H1 (cell line): ENCODE data around the gene SLC2A1. TPM values are rescaled to one million over a fixed set of nuclear protein-coding genes. Genes with fewer than 3 reads are reported as not detected.

Experiments used
- ASH2L ChIP-seq: fragments of 200-600, 300-600 bp; sonication (generic); IDR thresholded peaks from one replicate; pipeline ENCODE4 v1.7.1; 2017; ENCODE audit warnings: low read length
- JUND ChIP-seq: IDR thresholded peaks from 2 replicates; pipeline ENCODE4 v1.6.1; 2011; ENCODE audit warnings: mild to moderate bottlenecking, improper control_type of control experiment, low read length
- KDM1A ChIP-seq: fragments of 200-600, 300-600 bp; sonication (generic); IDR thresholded peaks from 2 replicates; pipeline ENCODE4 v1.7.1; 2016; ENCODE audit warnings: mild to moderate bottlenecking, low read length, borderline replicate concordance
- SRF ChIP-seq: IDR thresholded peaks from 2 replicates; pipeline ENCODE4 v1.6.1; 2011; ENCODE audit warnings: mild to moderate bottlenecking, low read depth, low read length, moderate library complexity
- polyA plus RNA-seq, 7 experiments: library from polyadenylated mRNA; depleted of rRNA in 3 of 7; stranded (reverse) in 5 of 7; unstranded in 2 of 7; fragments of >200 nt in 5 of 7; fragments of 200-250 nt in 2 of 7; gene quantifications; 1 replicate in 5 of 7; 2 replicates in 1 of 7; 4 replicates in 1 of 7; pipeline versions ENCODE4 v1.2.1 to v1.2.3, GENCODE V29; 2011 to 2013; ENCODE audit warnings: missing spikeins in 2 of 7, mixed read lengths in 2 of 7
- total RNA-seq: library from RNA; stranded (reverse); fragmentation: NEBNext Ultra II Directional; extraction: Animal tissue kit (Norgen Biotek cat#: 25700); gene quantifications from 2 replicates; pipeline ENCODE4 v1.2.1, GENCODE V29; 2021
- TF ChIP-seq, protein P1 (sequence below): fragments of 300-600 bp; sonication (generic); IDR thresholded peaks from 2 replicates; pipeline ENCODE4 v1.7.1; 2012; ENCODE audit warnings: low read length, moderate library complexity, mild to moderate bottlenecking, inconsistent platforms; ENCODE audit not compliant: insufficient replicate concordance
- TF ChIP-seq, protein P2 (sequence below), 3 experiments: IDR thresholded peaks; 1 replicate in 2 of 3; 2 replicates in 1 of 3; pipeline versions ENCODE4 v1.5.1 to v1.6.1; 2011; ENCODE audit warnings: low read length in 3 of 3, mild to moderate bottlenecking in 3 of 3, inconsistent platforms in 2 of 3, low read depth in 1 of 3, moderate library complexity in 1 of 3; ENCODE audit not compliant: insufficient read depth in 1 of 3; ENCODE audit errors: control extremely low read depth in 1 of 3
- TF ChIP-seq, protein P3 (sequence below): IDR thresholded peaks from 2 replicates; pipeline ENCODE4 v1.6.1; 2011; ENCODE audit warnings: low read depth, mild to moderate bottlenecking, low read length; ENCODE audit not compliant: insufficient read depth

Gene SLC2A1
- total and polyA plus RNA-seq, 2 of the 8 experiments (the other 6 are each of a cell fraction or from before 2014, with no cell fraction given): 230 to 308 TPM

DNA sequence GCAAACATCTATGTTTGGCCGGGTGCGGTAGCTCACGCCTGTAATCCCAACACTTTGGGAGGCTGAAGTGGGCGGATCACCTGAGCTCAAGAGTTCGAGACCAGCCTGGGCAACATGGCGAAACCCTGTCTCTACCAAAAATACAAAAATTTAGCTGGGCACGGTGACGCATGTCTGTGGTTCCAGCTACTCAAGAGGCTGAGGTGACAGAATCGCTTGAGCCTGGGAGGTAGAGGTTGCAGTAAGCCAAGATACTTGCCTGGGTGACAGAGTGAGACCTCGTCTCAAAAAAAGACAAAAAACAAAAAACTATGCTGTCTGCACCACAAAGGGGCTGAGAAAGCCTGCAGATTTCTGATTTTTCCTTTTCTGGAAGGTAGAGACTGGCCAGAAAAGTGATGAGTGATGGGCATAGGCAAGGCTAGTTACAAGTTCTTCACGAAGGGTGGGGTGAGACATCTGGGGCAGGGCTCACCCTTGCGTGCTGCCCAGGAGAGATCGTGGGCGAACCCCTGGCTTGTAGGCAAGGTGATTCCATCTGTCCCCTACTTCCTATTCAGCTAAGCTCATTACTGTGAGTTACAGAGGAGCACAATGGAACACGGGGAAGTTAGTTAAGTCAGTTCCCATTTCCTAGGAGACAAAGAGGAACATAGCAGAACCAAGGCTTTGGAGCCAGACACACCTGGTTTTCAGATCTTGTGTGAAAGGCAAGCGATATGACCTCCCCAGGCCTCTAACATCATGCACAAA lies 3.2 kb downstream of the SLC2A1 start (continued):
- TF ChIP-seq, protein P1, sequence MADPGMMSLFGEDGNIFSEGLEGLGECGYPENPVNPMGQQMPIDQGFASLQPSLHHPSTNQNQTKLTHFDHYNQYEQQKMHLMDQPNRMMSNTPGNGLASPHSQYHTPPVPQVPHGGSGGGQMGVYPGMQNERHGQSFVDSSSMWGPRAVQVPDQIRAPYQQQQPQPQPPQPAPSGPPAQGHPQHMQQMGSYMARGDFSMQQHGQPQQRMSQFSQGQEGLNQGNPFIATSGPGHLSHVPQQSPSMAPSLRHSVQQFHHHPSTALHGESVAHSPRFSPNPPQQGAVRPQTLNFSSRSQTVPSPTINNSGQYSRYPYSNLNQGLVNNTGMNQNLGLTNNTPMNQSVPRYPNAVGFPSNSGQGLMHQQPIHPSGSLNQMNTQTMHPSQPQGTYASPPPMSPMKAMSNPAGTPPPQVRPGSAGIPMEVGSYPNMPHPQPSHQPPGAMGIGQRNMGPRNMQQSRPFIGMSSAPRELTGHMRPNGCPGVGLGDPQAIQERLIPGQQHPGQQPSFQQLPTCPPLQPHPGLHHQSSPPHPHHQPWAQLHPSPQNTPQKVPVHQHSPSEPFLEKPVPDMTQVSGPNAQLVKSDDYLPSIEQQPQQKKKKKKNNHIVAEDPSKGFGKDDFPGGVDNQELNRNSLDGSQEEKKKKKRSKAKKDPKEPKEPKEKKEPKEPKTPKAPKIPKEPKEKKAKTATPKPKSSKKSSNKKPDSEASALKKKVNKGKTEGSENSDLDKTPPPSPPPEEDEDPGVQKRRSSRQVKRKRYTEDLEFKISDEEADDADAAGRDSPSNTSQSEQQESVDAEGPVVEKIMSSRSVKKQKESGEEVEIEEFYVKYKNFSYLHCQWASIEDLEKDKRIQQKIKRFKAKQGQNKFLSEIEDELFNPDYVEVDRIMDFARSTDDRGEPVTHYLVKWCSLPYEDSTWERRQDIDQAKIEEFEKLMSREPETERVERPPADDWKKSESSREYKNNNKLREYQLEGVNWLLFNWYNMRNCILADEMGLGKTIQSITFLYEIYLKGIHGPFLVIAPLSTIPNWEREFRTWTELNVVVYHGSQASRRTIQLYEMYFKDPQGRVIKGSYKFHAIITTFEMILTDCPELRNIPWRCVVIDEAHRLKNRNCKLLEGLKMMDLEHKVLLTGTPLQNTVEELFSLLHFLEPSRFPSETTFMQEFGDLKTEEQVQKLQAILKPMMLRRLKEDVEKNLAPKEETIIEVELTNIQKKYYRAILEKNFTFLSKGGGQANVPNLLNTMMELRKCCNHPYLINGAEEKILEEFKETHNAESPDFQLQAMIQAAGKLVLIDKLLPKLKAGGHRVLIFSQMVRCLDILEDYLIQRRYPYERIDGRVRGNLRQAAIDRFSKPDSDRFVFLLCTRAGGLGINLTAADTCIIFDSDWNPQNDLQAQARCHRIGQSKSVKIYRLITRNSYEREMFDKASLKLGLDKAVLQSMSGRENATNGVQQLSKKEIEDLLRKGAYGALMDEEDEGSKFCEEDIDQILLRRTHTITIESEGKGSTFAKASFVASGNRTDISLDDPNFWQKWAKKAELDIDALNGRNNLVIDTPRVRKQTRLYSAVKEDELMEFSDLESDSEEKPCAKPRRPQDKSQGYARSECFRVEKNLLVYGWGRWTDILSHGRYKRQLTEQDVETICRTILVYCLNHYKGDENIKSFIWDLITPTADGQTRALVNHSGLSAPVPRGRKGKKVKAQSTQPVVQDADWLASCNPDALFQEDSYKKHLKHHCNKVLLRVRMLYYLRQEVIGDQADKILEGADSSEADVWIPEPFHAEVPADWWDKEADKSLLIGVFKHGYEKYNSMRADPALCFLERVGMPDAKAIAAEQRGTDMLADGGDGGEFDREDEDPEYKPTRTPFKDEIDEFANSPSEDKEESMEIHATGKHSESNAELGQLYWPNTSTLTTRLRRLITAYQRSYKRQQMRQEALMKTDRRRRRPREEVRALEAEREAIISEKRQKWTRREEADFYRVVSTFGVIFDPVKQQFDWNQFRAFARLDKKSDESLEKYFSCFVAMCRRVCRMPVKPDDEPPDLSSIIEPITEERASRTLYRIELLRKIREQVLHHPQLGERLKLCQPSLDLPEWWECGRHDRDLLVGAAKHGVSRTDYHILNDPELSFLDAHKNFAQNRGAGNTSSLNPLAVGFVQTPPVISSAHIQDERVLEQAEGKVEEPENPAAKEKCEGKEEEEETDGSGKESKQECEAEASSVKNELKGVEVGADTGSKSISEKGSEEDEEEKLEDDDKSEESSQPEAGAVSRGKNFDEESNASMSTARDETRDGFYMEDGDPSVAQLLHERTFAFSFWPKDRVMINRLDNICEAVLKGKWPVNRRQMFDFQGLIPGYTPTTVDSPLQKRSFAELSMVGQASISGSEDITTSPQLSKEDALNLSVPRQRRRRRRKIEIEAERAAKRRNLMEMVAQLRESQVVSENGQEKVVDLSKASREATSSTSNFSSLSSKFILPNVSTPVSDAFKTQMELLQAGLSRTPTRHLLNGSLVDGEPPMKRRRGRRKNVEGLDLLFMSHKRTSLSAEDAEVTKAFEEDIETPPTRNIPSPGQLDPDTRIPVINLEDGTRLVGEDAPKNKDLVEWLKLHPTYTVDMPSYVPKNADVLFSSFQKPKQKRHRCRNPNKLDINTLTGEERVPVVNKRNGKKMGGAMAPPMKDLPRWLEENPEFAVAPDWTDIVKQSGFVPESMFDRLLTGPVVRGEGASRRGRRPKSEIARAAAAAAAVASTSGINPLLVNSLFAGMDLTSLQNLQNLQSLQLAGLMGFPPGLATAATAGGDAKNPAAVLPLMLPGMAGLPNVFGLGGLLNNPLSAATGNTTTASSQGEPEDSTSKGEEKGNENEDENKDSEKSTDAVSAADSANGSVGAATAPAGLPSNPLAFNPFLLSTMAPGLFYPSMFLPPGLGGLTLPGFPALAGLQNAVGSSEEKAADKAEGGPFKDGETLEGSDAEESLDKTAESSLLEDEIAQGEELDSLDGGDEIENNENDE: no peak
- TF ChIP-seq, protein P2, sequence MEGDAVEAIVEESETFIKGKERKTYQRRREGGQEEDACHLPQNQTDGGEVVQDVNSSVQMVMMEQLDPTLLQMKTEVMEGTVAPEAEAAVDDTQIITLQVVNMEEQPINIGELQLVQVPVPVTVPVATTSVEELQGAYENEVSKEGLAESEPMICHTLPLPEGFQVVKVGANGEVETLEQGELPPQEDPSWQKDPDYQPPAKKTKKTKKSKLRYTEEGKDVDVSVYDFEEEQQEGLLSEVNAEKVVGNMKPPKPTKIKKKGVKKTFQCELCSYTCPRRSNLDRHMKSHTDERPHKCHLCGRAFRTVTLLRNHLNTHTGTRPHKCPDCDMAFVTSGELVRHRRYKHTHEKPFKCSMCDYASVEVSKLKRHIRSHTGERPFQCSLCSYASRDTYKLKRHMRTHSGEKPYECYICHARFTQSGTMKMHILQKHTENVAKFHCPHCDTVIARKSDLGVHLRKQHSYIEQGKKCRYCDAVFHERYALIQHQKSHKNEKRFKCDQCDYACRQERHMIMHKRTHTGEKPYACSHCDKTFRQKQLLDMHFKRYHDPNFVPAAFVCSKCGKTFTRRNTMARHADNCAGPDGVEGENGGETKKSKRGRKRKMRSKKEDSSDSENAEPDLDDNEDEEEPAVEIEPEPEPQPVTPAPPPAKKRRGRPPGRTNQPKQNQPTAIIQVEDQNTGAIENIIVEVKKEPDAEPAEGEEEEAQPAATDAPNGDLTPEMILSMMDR (IDR thresholded peaks at IDR 0.05; ENCODE audit: control extremely low read depth in 1 of 3, insufficient read depth in 1 of 3, low read depth in 1 of 3, low read length in 3 of 3): no peak
- TF ChIP-seq, protein P3, sequence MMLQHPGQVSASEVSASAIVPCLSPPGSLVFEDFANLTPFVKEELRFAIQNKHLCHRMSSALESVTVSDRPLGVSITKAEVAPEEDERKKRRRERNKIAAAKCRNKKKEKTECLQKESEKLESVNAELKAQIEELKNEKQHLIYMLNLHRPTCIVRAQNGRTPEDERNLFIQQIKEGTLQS: no peak
- TF ChIP-seq JUND (no peak), SRF (no peak), KDM1A (no peak), ASH2L (no peak)
